Gastrocnemius medialis (tissue), 4 donors: ENCODE results near the gene GOLGA1.

Experiments
- CTCF ChIP-seq, 5 experiments: fragments of 450-650 bp in 3 of 5; fragments of 200-600 bp in 2 of 5; sonication (generic) in 2 of 5; IDR thresholded peaks in 4 of 5; conservative IDR thresholded peaks in 1 of 5; 1 replicate in 4 of 5; 2 replicates in 1 of 5; pipeline ENCODE4 v1.5.1; 2016 to 2019; ENCODE audit warnings: antibody characterized with exemption in 5 of 5, mild to moderate bottlenecking in 3 of 5, moderate library complexity in 3 of 5
- POLR2A ChIP-seq, 2 donors: fragments of 450-650 bp; IDR thresholded peaks; one replicate each; pipeline ENCODE4 v1.6.1; 2017; ENCODE audit warnings: antibody characterized with exemption in 2 of 2, mild to moderate bottlenecking in 2 of 2, moderate library complexity in 2 of 2

GRCh38 chr9:124934290-124934689 is 6.6 kb downstream of the GOLGA1 start:
- no peak for TF ChIP-seq CTCF (IDR thresholded peaks at IDR 0.05 in 4 of 5, conservative IDR thresholded peaks at IDR 0.05 in 1 of 5)
- no peak for TF ChIP-seq POLR2A (IDR thresholded peaks at IDR 0.05)
